Neutrophil (primary cell): ENCODE results near the gene SATB1.
A peak's percentile ranks its signal among the peaks of the same experiment; 100 is the strongest.

Source experiments
- H3K27ac ChIP-seq: fragments of 200-600 bp; sonication (generic); 2 replicates; pipeline ENCODE4 v1.5.1; 2016; ENCODE audit warnings: mild to moderate bottlenecking, moderate library complexity
- H3K27me3 ChIP-seq: fragments of 200-600 bp; sonication (generic); 2 replicates; pipeline ENCODE4 v1.6.0; 2016; ENCODE audit warnings: mild to moderate bottlenecking
- H3K36me3 ChIP-seq: fragments of 200-600 bp; sonication (generic); 2 replicates; pipeline ENCODE4 v1.5.1; 2017
- H3K4me1 ChIP-seq, 2 experiments: fragments of 200-600 bp in 1 of 2; sonication (generic) in 1 of 2; 1 replicate in 1 of 2; 2 replicates in 1 of 2; pipeline versions ENCODE4 v1.5.1 to v1.6.1; 2013 to 2016; ENCODE audit warnings: low read depth in 1 of 2, low read length in 1 of 2, mild to moderate bottlenecking in 1 of 2, moderate library complexity in 1 of 2; ENCODE audit not compliant: control insufficient read depth in 1 of 2, insufficient read depth in 1 of 2
- H3K4me3 ChIP-seq, 2 experiments: fragments of 200-600 bp in 1 of 2; sonication (generic) in 1 of 2; 1 replicate in 1 of 2; 2 replicates in 1 of 2; pipeline ENCODE4 v1.5.1; 2013 to 2016; ENCODE audit warnings: low read depth in 1 of 2, low read length in 1 of 2, mild to moderate bottlenecking in 1 of 2, moderate library complexity in 1 of 2
- H3K9me3 ChIP-seq: fragments of 200-600 bp; sonication (generic); 2 replicates; pipeline ENCODE4 v1.5.1; 2016
- CTCF ChIP-seq: fragments of 200-600 bp; sonication (generic); IDR thresholded peaks from 2 replicates; pipeline ENCODE4 v1.5.1; 2016; ENCODE audit warnings: antibody characterized with exemption

SATB1 gene

GRCh38 chr3:18428991-18429745, 4.0 kb upstream of the SATB1 start:
- H3K9me3 ChIP-seq = no peaks in the 10 kb centered on the region
- no peak for TF ChIP-seq CTCF
- H3K27me3 ChIP-seq = no peaks in the 10 kb centered on the region
- no peaks in the 10 kb centered on the region for H3K36me3 ChIP-seq
- H3K4me3 ChIP-seq = no peak overlapping the region
- no peak overlapping the region for H3K27ac ChIP-seq
- H3K4me1 ChIP-seq = peaks cover 12 to 24% of the 10 kb centered on the region in 2 experiments

GRCh38 chr3:18428036-18428435, 2.9 kb upstream of the SATB1 start:
- H3K4me1 ChIP-seq = peaks cover 22 to 33% of the 10 kb centered on the region in 2 experiments
- no peak overlapping the region for H3K27ac ChIP-seq
- no peak overlapping the region for H3K4me3 ChIP-seq
- no peaks in the 10 kb centered on the region for H3K9me3 ChIP-seq
- TF ChIP-seq CTCF = no peak
- H3K36me3 ChIP-seq = no peaks in the 10 kb centered on the region
- no peaks in the 10 kb centered on the region for H3K27me3 ChIP-seq

- H3K9me3 ChIP-seq = no peaks in the 10 kb centered on the region
- H3K4me3 ChIP-seq = no peak overlapping the region
- H3K27me3 ChIP-seq = no peaks in the 10 kb centered on the region
- peak overlapping the region; percentile 1 for H3K27ac ChIP-seq
- no peaks in the 10 kb centered on the region for H3K36me3 ChIP-seq
- H3K4me1 ChIP-seq = peaks cover 22 to 36% of the 10 kb centered on the region in 2 experiments
- no peak for TF ChIP-seq CTCF
These were observed 1.6 kb upstream of the SATB1 start for GRCh38 chr3:18426597-18427193.

GRCh38 chr3:18425641-18426257, 610 bp upstream of the SATB1 start:
- peaks cover 2% of the 10 kb centered on the region for H3K36me3 ChIP-seq
- TF ChIP-seq CTCF = no peak
- peak overlapping the region; percentile 87 for H3K27ac ChIP-seq
- peak overlapping the region; percentile 79 to 86 for H3K4me3 ChIP-seq
- H3K27me3 ChIP-seq = no peaks in the 10 kb centered on the region
- no peaks in the 10 kb centered on the region for H3K9me3 ChIP-seq
- peaks cover 22 to 36% of the 10 kb centered on the region in 2 experiments for H3K4me1 ChIP-seq

GRCh38 chr3:18424213-18424728, 868 bp downstream of the SATB1 start:
- Histone ChIP-seq H3K9me3 (no peaks in the 10 kb centered on the region), H3K27me3 (no peaks in the 10 kb centered on the region), H3K4me1 (peaks cover 21 to 22% of the 10 kb centered on the region in 2 experiments), H3K36me3 (peaks cover 17% of the 10 kb centered on the region), H3K27ac (peak overlapping the region; percentile 87), H3K4me3 (peak overlapping the region; percentile 79 to 86)
- no peak for TF ChIP-seq CTCF
